Stimulated activated CD8-positive, alpha-beta memory T cell treated with anti-CD3 and anti-CD28 coated beads, Interleukin-12 subunit alpha, Interleukin-12 subunit beta, amount 100 ng/mL, for 4 hours (primary cell): ENCODE measurements around the gene HMOX1.
"Not testable (repeated sequence)": the region's sequence is repeated elsewhere in the genome, so short reads cannot be mapped to it uniquely, and the experiment has no call there.

Source experiments
- DNase-seq: peaks from one replicate; pipeline ENCODE4 v3.0.0-alpha.2; 2020; ENCODE audit warnings: low read depth

HMOX1 gene

DNA sequence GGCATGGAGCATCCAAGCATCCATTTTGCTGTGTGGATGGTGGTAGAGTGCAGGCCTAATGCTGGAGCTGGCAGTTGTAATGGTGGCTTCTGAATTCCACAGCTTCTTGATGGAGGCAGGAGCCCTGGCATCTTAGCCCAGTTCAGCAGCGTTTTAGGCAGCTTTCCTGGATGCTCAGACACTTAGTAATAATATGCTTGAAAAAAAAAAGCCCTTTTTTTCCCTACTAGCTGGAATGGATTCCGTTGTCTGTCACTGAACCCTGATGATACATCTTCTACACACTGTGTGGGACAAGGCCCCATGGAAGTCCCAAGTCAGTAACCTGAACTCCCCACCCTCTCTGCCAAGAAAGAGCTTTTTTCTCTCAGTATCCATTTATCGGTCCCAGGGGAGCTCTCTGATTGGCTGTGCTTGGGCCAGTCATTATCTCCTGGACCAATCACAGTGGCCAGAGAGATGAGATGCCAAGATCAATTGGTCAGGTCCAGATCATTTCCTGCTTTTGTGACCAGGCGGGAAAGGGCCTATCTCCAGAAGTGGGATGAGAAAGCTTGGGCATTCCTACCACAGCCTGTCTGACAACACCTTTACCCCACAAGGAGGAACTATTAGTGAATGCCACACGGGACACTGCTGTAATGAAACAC, 53.3 kb downstream of the HMOX1 start:
- no peak for DNase-seq

DNA sequence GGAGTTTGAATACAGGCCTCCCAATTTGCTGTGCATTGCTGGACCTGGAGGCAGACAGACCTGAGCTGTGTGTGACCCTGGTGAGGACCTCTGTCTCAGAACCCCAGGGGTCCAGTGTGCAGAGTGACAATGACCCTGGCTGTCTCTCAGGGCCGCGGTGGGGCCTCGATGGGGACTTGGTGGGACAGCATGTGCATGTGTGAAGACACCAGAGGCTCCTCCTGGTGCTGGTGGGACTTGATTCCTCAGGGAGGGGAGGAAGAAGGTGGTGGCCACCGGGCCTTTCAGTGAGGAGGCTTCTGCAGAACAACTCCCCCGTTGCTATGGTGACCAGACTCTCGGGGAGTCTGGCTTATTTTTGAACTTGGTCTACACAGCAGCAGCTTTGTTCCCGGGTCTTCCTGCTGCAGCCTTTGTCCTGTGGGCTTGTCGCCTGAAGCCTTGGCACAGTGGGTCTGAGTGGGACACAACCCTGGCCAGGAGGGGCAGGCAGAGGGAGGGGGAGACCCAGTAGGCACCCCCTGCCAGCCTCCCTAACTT, 54.4 kb downstream of the HMOX1 start:
- no peak for DNase-seq

DNA sequence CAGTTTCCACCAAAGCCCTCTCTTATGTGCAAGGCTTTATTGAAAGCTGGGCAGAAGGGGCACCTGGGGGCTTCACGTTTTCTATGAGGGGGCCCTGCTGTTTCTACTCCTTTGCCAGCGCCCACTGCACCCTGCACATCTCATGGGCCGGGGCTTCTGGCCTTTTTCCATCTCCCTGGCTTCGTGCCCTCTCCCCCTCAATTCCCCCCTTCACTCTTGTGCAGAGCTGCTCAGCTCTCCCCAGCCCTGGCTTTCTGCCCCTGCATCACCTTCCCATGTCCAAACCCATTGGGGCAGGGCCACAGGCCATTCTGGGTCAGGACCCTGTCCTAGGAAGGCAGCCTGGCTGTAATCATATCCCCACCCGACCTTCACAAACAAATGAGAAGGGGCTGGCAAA, 55.5 kb downstream of the HMOX1 start:
- no peak for DNase-seq

GRCh38 chr22:35437049-35437448, 56.2 kb downstream of the HMOX1 start:
- DNase-seq, result no peak

GRCh38 chr22:35438673-35439364, 57.9 kb downstream of the HMOX1 start:
- DNase-seq, result not testable (repeated sequence)

GRCh38 chr22:35439365-35439717, 58.4 kb downstream of the HMOX1 start:
- no peak for DNase-seq

GRCh38 chr22:35440129-35440528, 59.2 kb downstream of the HMOX1 start:
- DNase-seq, result no peak

- no peak for DNase-seq
Observed at GRCh38 chr22:35441489-35442100, 60.7 kb downstream of the HMOX1 start.

DNA sequence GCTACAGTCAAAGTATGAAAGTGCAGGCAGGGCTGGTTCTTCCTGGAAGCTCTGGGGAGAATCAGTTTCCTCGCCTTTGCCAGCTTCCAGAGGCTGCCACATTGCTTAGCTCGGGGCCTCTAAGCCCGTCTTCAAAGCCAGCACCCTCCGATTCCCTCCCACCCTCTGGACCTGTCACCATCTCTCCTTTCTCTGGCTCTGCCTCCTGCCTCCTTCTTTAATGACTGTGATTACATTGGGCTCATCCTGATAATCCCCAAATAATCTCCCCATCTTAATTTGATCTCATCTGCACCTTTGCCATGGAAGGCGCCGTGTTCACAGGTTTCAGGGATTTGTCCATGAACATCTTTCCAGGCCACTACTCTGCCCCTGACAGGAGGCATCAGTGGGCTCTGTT, 61.6 kb downstream of the HMOX1 start:
- DNase-seq, result no peak

DNA sequence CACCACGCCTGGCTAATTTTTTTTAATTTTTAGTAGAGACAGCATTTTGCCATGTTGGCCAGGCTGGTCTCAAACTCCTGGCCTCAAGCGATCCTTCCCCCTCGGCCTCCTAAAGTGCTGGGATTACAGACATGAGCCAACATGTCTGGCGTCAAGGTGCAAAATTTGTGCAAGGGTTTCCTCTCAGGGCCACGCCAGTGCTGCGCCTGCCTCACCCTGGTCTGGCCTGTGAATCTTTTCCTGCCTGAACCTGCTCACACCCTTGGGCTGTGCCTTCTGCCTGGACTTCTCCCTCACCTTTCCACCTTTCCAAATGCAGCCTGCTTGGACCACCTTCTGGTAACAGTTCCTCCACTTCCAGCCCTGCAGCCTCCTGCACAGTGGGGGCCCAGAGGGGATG, 62.4 kb downstream of the HMOX1 start:
- no peak for DNase-seq
